Activated CD4-positive, CD25-positive, alpha-beta regulatory T cell treated with anti-CD3 and anti-CD28 coated beads, Interleukin-2, amount 50 U/mL, for 16 hours (primary cell): ENCODE data around the gene PIK3R6.
"Not testable (repeated sequence)": the region's sequence is repeated elsewhere in the genome, so short reads cannot be mapped to it uniquely, and the experiment has no call there.

ENCODE experiments used
- DNase-seq: peaks from one replicate; pipeline ENCODE4 v3.0.0-alpha.2; 2020; ENCODE audit warnings: low read depth, low spot score

PIK3R6 gene

GRCh38 chr17:8875436-8875835, 8.0 kb upstream of the PIK3R6 start:
- DNase-seq, result no peak

- DNase-seq, result no peak
These were observed 6.6 kb upstream of the PIK3R6 start for GRCh38 chr17:8873801-8874715.

- no peak for DNase-seq
These were observed 5.4 kb upstream of the PIK3R6 start for GRCh38 chr17:8872705-8873435.

DNA sequence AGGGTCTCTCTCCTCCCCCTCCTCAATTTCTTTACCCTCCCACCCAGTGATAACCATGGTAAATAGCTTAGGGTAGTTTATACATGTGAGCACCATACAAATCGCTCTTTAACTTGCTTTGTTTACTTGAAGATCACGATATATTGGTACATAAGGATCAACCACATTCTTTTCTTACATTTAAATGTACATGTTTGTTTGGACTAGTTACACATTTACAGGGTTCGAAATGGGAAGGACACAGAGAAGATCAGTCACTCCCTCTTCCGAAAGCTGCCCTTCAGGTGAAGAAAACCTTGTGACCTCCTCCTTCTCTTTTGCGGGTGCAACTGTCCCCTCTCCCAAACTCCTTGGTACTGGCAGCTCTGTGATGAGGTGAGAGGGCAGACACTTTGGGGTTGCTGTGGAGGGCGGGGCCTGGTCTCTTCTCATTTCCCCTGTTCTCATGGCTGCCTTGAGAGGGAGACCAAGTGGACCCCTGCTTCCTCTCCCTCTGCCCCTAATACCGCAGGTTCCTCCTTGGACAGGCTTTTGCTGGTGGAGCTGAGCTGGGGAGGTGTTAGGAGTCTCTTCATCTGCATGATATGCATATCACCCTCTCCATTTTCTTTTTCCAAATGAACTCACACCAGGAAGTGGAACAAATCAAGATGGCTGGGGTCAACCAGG, 4.7 kb upstream of the PIK3R6 start:
- no peak for DNase-seq

GRCh38 chr17:8871081-8871581, 3.7 kb upstream of the PIK3R6 start:
- DNase-seq, result no peak

- no peak for DNase-seq
These were observed 3.0 kb upstream of the PIK3R6 start for GRCh38 chr17:8870406-8871040.

DNA sequence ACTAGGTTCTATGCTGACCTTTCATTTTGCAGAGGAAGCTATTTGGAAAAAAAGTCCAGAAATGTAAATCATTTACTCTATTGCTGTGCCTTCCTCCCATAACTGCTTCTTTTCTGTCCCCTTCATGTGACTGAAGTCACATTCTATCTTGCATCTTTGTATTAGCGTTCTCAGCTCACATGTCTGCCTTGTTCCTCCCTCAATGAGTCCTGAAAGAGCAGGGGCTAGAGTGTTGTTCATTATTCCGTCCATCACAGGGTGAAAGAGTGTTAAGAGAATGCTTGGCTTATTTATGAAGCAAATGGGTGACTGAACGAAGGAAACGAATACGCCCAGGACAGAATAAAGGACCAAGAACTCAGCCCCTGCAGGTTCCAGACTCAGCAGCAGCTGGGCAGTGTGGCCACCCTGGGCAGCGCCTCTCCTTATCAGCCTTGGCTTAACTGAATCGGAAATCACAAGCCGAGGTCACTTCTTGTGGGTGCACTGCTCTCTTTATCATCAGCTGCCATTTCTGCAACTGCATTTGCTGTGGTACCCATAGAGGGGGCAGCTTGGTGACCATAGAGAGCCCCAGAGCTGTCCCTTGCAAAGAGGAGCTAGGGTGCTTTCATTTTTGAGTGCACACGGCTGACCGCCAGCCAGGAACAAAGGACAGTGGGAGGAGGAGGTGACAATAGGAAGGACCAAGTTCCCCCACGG, 1.8 kb upstream of the PIK3R6 start:
- no peak for DNase-seq

DNA sequence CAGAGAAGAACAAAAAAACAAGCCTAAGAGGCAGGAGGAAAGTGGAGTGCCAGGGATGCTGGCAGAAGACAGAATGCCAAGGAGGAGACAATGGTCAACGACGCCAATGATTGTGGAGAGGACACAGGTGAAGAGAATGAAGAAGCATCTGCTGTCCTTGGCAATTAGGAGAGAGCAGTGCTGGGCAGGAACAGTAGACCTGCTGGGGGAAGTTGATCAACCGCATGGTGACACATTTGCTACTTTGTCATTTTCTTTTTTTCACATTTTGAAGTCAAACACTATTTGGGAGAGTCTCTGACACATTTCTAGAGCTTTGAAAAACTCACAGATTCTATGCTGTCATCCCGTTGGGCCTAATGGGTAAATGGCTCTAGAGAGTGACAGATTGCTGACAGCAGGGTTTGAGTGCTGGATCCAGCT, 1.1 kb upstream of the PIK3R6 start:
- no peak for DNase-seq

DNA sequence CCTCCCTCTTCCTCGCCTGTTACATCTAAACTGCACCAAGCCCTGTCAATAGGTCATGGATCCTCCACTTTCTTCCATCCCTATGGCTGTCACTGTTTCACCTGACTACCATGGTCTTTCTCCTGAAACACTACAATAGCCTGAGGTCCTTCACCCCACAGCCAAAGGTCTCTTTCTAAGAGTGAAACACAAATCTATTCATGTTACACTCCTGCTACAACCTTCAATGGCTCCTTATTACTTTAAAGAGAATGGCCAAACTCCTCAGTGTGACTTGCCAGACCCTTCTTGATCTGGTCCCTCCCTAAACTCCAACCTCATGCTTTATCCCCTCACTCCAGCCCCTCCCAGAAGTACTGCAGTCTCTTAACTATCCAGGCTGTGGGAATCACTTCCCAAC, 618 bp upstream of the PIK3R6 start:
- DNase-seq, result no peak

DNA sequence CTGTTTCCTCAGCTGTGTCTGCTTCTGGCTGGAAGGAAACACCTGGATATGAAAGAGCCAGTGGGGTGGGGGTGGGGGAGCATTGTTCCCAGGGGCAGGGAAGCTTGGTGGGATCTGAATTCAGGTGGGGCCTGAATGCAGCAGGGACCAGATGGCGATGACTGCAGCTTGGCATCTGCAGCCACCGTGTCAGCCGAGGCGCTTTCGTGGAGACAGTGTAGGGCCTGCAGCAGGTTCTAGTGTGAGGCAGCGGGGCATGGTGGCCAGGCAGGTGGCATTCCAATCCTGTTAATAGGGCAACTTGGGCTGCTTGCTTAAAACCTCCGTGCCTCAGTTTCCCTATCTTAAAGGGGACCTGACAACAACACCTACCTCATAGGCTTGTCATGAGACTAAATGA, 1.7 kb downstream of the PIK3R6 start:
- no peak for DNase-seq

- DNase-seq, result no peak
These were observed 2.1 kb downstream of the PIK3R6 start for GRCh38 chr17:8865385-8865784.

DNA sequence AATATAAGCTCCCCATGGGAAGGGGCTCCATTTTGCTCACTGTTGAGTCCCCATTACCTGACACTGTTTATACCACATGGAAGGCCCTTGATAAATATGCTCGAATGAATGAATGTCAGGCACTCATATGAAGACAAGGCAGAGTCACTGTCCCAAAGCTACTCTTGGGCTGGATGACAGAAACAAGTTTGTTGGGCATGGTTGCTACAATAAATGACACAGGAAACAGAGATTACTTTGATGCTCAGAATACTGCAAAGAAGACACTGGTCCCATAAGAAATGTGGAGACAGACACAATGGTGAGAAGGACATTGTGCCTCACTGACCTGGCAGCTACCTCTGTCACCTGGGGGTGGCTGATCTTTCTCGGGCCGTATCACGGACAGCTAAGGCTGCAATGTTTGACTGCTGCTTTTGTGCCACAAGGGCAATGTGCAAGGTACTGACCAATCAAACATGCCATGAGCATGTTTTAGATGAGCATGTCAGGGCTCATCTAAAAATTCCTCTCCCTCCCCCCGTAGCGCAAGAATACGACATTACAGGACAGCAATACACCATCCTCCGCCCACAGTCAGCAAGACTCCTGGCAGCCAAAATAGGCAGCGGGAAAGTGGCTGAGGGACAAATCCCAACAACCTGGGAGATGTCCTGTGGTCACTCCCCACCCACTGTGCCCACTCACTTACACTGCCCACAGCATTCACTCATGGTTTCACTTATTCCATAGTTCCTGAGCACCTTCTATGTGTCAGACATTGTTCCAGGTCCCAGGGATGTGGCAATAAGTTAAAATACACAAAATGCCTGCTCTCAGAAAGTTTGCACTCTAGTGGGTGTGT, 5.0 kb downstream of the PIK3R6 start:
- no peak for DNase-seq

- no peak for DNase-seq
These were observed 5.8 kb downstream of the PIK3R6 start for GRCh38 chr17:8861495-8862181.

DNA sequence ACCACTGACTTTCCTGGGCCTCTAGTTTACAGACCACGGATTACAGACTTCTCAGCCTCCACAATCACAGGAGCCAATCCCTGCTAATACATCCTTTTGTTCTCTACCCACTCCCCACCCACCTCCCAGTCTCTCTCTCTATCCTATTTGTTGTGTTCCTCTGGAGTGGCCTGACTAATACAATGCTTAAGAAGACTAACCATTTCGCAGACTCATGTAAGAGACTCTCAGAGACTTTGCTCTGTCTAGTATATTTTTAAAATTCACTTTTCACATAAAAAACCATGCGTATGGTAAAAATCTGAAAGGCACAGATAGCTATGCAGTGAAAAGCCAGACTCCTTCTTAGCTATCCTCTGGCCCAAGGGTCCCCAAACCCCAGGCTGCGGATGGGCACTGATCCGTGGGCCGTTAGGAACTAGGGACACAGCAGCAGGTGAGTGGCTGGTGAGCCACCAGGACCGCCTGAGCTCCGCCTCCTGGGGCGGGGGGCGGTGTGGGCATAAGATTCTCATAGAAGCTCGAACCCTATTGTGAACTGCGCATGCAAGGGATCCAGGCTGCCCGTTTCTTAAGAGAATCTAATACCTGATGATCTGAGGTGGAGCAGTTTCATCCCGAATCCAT, 7.6 kb downstream of the PIK3R6 start:
- no peak for DNase-seq

- no peak for DNase-seq
These were observed 8.3 kb downstream of the PIK3R6 start for GRCh38 chr17:8859027-8859803.

- DNase-seq, result no peak
These were observed 9.6 kb downstream of the PIK3R6 start for GRCh38 chr17:8857919-8858318.

DNA sequence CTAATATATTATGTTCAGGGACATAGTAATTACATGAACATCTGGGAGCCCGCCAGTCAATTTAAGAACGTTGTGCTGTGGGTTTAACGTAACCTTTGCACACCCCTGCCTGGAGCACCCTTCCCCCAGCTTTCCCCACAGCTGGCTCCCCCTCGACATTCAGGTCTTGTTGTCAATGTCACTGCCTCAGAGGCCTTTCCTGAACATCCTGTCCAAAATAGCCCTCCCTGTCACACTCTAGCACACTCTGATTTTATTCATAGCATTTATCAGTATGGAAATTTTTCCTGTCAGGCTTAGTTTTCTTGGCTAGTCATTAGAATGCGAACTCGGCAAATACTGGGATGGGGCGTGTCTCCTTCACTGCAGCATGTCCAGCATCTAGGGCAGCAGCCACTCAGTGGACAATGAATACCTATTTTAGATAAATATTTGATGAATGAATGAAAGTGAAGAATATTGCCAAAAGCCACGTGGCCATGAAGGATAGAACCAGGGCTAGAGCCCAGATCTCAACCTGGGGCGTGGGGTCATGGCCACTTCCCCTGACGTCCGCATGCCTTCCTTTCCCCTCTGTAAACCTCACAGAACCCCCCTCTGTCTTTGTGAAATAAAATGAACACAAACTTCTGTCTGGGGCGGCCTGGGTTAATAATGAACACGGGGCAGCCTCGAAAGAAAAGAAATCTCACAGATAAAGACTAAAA, 10.5 kb downstream of the PIK3R6 start:
- no peak for DNase-seq

DNA sequence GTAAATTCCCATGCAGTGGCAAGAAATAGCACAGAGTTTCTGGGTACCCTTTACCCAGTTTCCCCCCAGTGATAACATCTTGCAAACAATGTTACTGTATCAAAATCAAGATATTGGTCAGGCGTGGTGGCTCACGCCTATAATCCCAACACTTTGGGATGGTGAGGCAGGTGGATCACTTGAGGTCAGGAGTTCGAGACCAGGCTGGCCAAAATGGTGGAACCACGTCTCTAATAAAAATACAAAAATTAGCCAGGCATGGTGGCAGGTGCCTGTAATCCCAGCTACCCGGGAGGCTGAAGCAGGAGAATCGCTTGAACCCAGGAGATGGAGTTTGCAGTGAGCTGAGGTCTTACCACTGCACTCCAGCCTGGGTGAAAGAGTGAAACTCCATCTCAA, 11.3 kb downstream of the PIK3R6 start:
- not testable (repeated sequence) for DNase-seq
